PC-9 (cell line): ENCODE results near the gene CYP27C1. TPM values are rescaled to one million over a fixed set of nuclear protein-coding genes. Genes with fewer than 3 reads are reported as not detected.
"Not testable (repeated sequence)": the region's sequence is repeated elsewhere in the genome, so short reads cannot be mapped to it uniquely, and the experiment has no call there.

Experiments
- BruUV-seq: library from RNA; stranded (reverse); fragments of 400-500 nt; replicated peaks from 2 replicates; lab custom pipeline; 2021; lab: Mats Ljungman, UMichigan
- CTCF ChIA-PET: fragments of 300-600 bp; sonication (Branson Sonifier 250); formaldehyde crosslinking; loops from one replicate; lab custom pipeline; 2022; ENCODE audit warnings: antibody characterized with exemption; lab: Charles Lee
- POLR2A ChIA-PET: fragments of 300-600 bp; sonication (Branson Sonifier 250); formaldehyde crosslinking; loops from one replicate; lab custom pipeline; 2022; ENCODE audit warnings: antibody characterized with exemption; ENCODE audit not compliant: unreplicated experiment; lab: Charles Lee
- DNase-seq, 2 experiments: peaks; one replicate each; pipeline versions ENCODE4 v3.0.0 to v3.0.0-alpha.2; 2015 to 2022; ENCODE audit warnings: mixed read lengths in 1 of 2
- H2AFZ ChIP-seq: fragments of 200-600 bp; sonication (generic); 2 replicates; pipeline ENCODE4 v1.8.1; 2017; ENCODE audit warnings: antibody characterized with exemption
- H3F3A ChIP-seq: fragments of 200-600 bp; sonication (generic); 2 replicates; pipeline ENCODE4 v1.8.1; 2017; ENCODE audit warnings: antibody characterized with exemption, mild to moderate bottlenecking, low read depth; ENCODE audit not compliant: insufficient read depth
- H3K27ac ChIP-seq: fragments of 200-600 bp; sonication (generic); 2 replicates; pipeline ENCODE4 v1.6.1; 2016; ENCODE audit warnings: mixed run types
- H3K27me3 ChIP-seq: fragments of 200-600 bp; sonication (generic); 2 replicates; pipeline ENCODE4 v1.6.1; 2016; ENCODE audit warnings: low read depth, mixed run types; ENCODE audit not compliant: insufficient read depth
- H3K36me3 ChIP-seq: fragments of 200-600 bp; sonication (generic); 2 replicates; pipeline ENCODE4 v1.6.1; 2016; ENCODE audit warnings: low read depth, mixed run types
- H3K4me1 ChIP-seq: fragments of 200-600 bp; sonication (generic); replicated peaks from 2 replicates; pipeline ENCODE4 v1.6.1; 2016; ENCODE audit warnings: mixed run types; ENCODE audit not compliant: insufficient read depth
- H3K4me2 ChIP-seq: fragments of 200-600 bp; sonication (generic); 2 replicates; pipeline ENCODE4 v1.6.1; 2017; ENCODE audit warnings: mixed run types
- H3K4me3 ChIP-seq: fragments of 200-600 bp; sonication (generic); 2 replicates; pipeline ENCODE4 v1.6.1; 2016; ENCODE audit warnings: mixed run types
- H3K79me2 ChIP-seq: fragments of 200-600 bp; sonication (generic); 2 replicates; pipeline ENCODE4 v1.6.1; 2017; ENCODE audit warnings: low read depth, mixed run types
- H3K9me2 ChIP-seq: fragments of 200-600 bp; sonication (generic); 2 replicates; pipeline ENCODE4 v1.8.1; 2017; ENCODE audit warnings: mild to moderate bottlenecking; ENCODE audit not compliant: insufficient read depth
- H3K9me3 ChIP-seq: fragments of 200-600 bp; sonication (generic); 2 replicates; pipeline ENCODE4 v1.8.1; 2016; ENCODE audit warnings: low read depth; ENCODE audit not compliant: insufficient read depth
- H4K20me1 ChIP-seq: fragments of 200-600 bp; sonication (generic); 2 replicates; pipeline ENCODE4 v1.8.1; 2017; ENCODE audit not compliant: insufficient read depth
- CTCF ChIP-seq: fragments of 200-600 bp; sonication (generic); conservative IDR thresholded peaks from 2 replicates; pipeline ENCODE4 v1.6.1; 2017; ENCODE audit warnings: mixed run types, antibody characterized with exemption, mild to moderate bottlenecking, moderate library complexity
- EZH2 ChIP-seq: fragments of 200-600 bp; sonication (generic); IDR thresholded peaks from 2 replicates; pipeline ENCODE4 v1.8.0; 2017; ENCODE audit warnings: antibody characterized with exemption, low read depth
- intact Hi-C: fragments of 100-400 bp; cut with micrococcal nuclease; formaldehyde crosslinking; loops from one replicate; pipeline ENCODE4 v1.10.0; 2022; ENCODE audit not compliant: unreplicated experiment
- total RNA-seq: library from RNA; stranded (reverse); gene quantifications from 2 replicates; pipeline ENCODE4 v1.2.3, GENCODE V29; 2021

CYP27C1 gene
- total RNA-seq, 1 experiment from 2014 or later: 0.94 TPM

- Histone ChIP-seq H2AFZ (no peak overlapping the region), H3K4me3 (no peak overlapping the region), H3K4me2 (no peak overlapping the region), H4K20me1 (no peaks in the 10 kb centered on the region), H3K4me1 (no peaks in the 10 kb centered on the region; the same call in 1 of the 2 replicates), H3K36me3 (peaks cover 15% of the 10 kb centered on the region; the same call in 1 of the 2 replicates), H3K79me2 (no peaks in the 10 kb centered on the region), H3F3A (peaks cover 14% of the 10 kb centered on the region; the same call in 1 of the 2 replicates), H3K27me3 (no peaks in the 10 kb centered on the region), H3K9me2 (no peaks in the 10 kb centered on the region), H3K9me3 (no peaks in the 10 kb centered on the region), H3K27ac (no peak overlapping the region)
- intact Hi-C loops: no loop called here
- no TSS peak for BruUV-seq
- ChIA-PET CTCF (no interaction called here), POLR2A (no interaction called here)
- no peak for TF ChIP-seq EZH2
- no peak for TF ChIP-seq CTCF
- DNase-seq: no peak
Measured at GRCh38 chr2:127255146-127255545, 35.0 kb upstream of the CYP27C1 start.

- no peak for TF ChIP-seq EZH2
- no peak for TF ChIP-seq CTCF
- no TSS peak for BruUV-seq
- no peaks in the 10 kb centered on the region for H3K27me3 ChIP-seq
- H3K4me1 ChIP-seq: no peaks in the 10 kb centered on the region; the same call in 1 of the 2 replicates
- H3K36me3 ChIP-seq: peaks cover 9% of the 10 kb centered on the region; the same call in 1 of the 2 replicates
- H3K9me2 ChIP-seq: no peaks in the 10 kb centered on the region
- peaks cover 14% of the 10 kb centered on the region; the same call in 1 of the 2 replicates for H3F3A ChIP-seq
- no peak overlapping the region for H2AFZ ChIP-seq
- H3K4me2 ChIP-seq: no peak overlapping the region
- ChIA-PET CTCF (no interaction called here), POLR2A (no interaction called here)
- H3K79me2 ChIP-seq: no peaks in the 10 kb centered on the region
- no peaks in the 10 kb centered on the region for H4K20me1 ChIP-seq
- no peaks in the 10 kb centered on the region for H3K9me3 ChIP-seq
- no peak overlapping the region for H3K4me3 ChIP-seq
- intact Hi-C loops: no loop called here
- DNase-seq: peak; percentile 8 to 38
- no peak overlapping the region for H3K27ac ChIP-seq
Measured at GRCh38 chr2:127254386-127254981, 34.4 kb upstream of the CYP27C1 start.

GRCh38 chr2:127241184-127241583, 21.1 kb upstream of the CYP27C1 start:
- H3K27ac ChIP-seq, H3K4me3 ChIP-seq, H3F3A ChIP-seq, H3K79me2 ChIP-seq, H3K36me3 ChIP-seq, intact Hi-C loops, DNase-seq, H3K4me1 ChIP-seq, CTCF ChIA-PET, POLR2A ChIA-PET, BruUV-seq, H4K20me1 ChIP-seq, H3K27me3 ChIP-seq, H3K4me2 ChIP-seq, H3K9me2 ChIP-seq, H2AFZ ChIP-seq: not testable (repeated sequence)
- H3K9me3 ChIP-seq: peaks cover 31% of the 10 kb centered on the region; the same call in 1 of the 2 replicates

- DNase-seq: peak in 1 of 2 experiments; percentile 23
- intact Hi-C loops: no loop called here
- Histone ChIP-seq H2AFZ (no peak overlapping the region), H3K36me3 (no peaks in the 10 kb centered on the region), H3K27ac (no peak overlapping the region), H3K27me3 (no peaks in the 10 kb centered on the region), H3K4me2 (no peak overlapping the region), H3K4me1 (no peaks in the 10 kb centered on the region), H3K9me2 (no peaks in the 10 kb centered on the region), H3K79me2 (no peaks in the 10 kb centered on the region), H3F3A (no peaks in the 10 kb centered on the region), H3K9me3 (peaks cover 31% of the 10 kb centered on the region; the same call in 1 of the 2 replicates), H4K20me1 (no peaks in the 10 kb centered on the region), H3K4me3 (no peak overlapping the region)
- BruUV-seq: no TSS peak
- TF ChIP-seq EZH2: no peak
- TF ChIP-seq CTCF: no peak
- ChIA-PET POLR2A (no interaction called here), CTCF (no interaction called here)
Measured at GRCh38 chr2:127239395-127239794, 19.3 kb upstream of the CYP27C1 start.

- H3K4me2 ChIP-seq, H3K36me3 ChIP-seq, H3F3A ChIP-seq, POLR2A ChIA-PET, H2AFZ ChIP-seq, intact Hi-C loops, H3K9me2 ChIP-seq, H3K27me3 ChIP-seq, H3K4me3 ChIP-seq, H4K20me1 ChIP-seq, H3K79me2 ChIP-seq, CTCF ChIA-PET, BruUV-seq, H3K27ac ChIP-seq, H3K4me1 ChIP-seq: not testable (repeated sequence)
- H3K9me3 ChIP-seq: peaks cover 34% of the 10 kb centered on the region
- peak in 1 of 2 experiments; percentile 17 for DNase-seq
Measured at GRCh38 chr2:127237768-127238167, 17.7 kb upstream of the CYP27C1 start.
